GM23338 (cell line): Measurements from ENCODE around the gene GNAS. TPM values are rescaled to one million over a fixed set of nuclear protein-coding genes. Genes with fewer than 3 reads are reported as not detected.

Experiments
- ATAC-seq: fragments of 200-7000 bp; cut with Tn5 transposase; 3 replicates; pipeline ENCODE4 v1.9.1; 2020
- DNase-seq: peaks from one replicate; pipeline ENCODE4 v3.0.0-alpha.2; 2015; ENCODE audit warnings: low spot score
- H2AFZ ChIP-seq: fragments of 200-600 bp; sonication (generic); 2 replicates; pipeline ENCODE4 v1.8.0; 2016; ENCODE audit warnings: antibody characterized with exemption, mild to moderate bottlenecking, moderate library complexity
- H3F3A ChIP-seq: fragments of 200-600 bp; sonication (generic); replicated peaks from 2 replicates; pipeline ENCODE4 v1.8.0; 2017; ENCODE audit warnings: antibody characterized with exemption, mixed run types, low read depth
- H3K27ac ChIP-seq: fragments of 200-600 bp; sonication (generic); 2 replicates; pipeline ENCODE4 v1.6.1; 2016; ENCODE audit warnings: low read depth
- H3K27me3 ChIP-seq: fragments of 200-600 bp; sonication (generic); 2 replicates; pipeline ENCODE4 v1.8.0; 2016; ENCODE audit warnings: mild to moderate bottlenecking, mixed run types, moderate library complexity; ENCODE audit not compliant: insufficient read depth
- H3K36me3 ChIP-seq: fragments of 200-600 bp; sonication (generic); 2 replicates; pipeline ENCODE4 v1.8.0; 2016; ENCODE audit warnings: mild to moderate bottlenecking; ENCODE audit not compliant: insufficient read depth
- H3K4me1 ChIP-seq: fragments of 200-600 bp; sonication (generic); 2 replicates; pipeline ENCODE4 v1.8.0; 2016; ENCODE audit warnings: mild to moderate bottlenecking, moderate library complexity; ENCODE audit not compliant: insufficient read depth
- H3K4me2 ChIP-seq: fragments of 200-600 bp; sonication (generic); 2 replicates; pipeline ENCODE4 v1.7.1; 2017; ENCODE audit warnings: mixed run types
- H3K4me3 ChIP-seq: fragments of 200-600 bp; sonication (generic); 2 replicates; pipeline ENCODE4 v1.6.1; 2016; ENCODE audit warnings: mixed run types
- H3K79me2 ChIP-seq: fragments of 200-600 bp; sonication (generic); replicated peaks from 2 replicates; pipeline ENCODE4 v1.8.0; 2017; ENCODE audit warnings: mild to moderate bottlenecking; ENCODE audit not compliant: insufficient read depth
- H3K9me2 ChIP-seq: fragments of 200-600 bp; sonication (generic); 2 replicates; pipeline ENCODE4 v1.8.0; 2017; ENCODE audit not compliant: insufficient read depth
- H4K20me1 ChIP-seq: fragments of 200-600 bp; sonication (generic); replicated peaks from 2 replicates; pipeline ENCODE4 v1.8.0; 2017; ENCODE audit warnings: mild to moderate bottlenecking; ENCODE audit not compliant: insufficient read depth
- H3K27ac Mint-ChIP-seq: 2 replicates; pipeline ENCODE4 v1.8.0; 2020; ENCODE audit warnings: inconsistent platforms, mild to moderate bottlenecking, moderate library complexity, mixed read lengths
- H3K27me3 Mint-ChIP-seq: 3 replicates; pipeline ENCODE4 v1.8.0; 2022; ENCODE audit warnings: low read depth, mild to moderate bottlenecking, moderate library complexity, mixed read lengths, inconsistent platforms; ENCODE audit not compliant: insufficient read depth, poor library complexity
- H3K36me3 Mint-ChIP-seq: 3 replicates; pipeline ENCODE4 v1.8.0; 2021; ENCODE audit warnings: low read depth, mild to moderate bottlenecking, inconsistent platforms, moderate library complexity, mixed read lengths
- H3K4me1 Mint-ChIP-seq: 3 replicates; pipeline ENCODE4 v1.8.0; 2020; ENCODE audit warnings: mild to moderate bottlenecking, inconsistent platforms, mixed read lengths
- H3K4me3 Mint-ChIP-seq: 3 replicates; pipeline ENCODE4 v1.8.0; 2021; ENCODE audit warnings: moderate library complexity, mild to moderate bottlenecking, inconsistent platforms, mixed read lengths
- H3K9me3 Mint-ChIP-seq: 3 replicates; pipeline ENCODE4 v1.8.0; 2020; ENCODE audit warnings: moderate library complexity, mild to moderate bottlenecking, inconsistent platforms, mixed read lengths
- CREB1 ChIP-seq: fragments of 250-450 bp; sonication (Bioruptor Pico); IDR thresholded peaks from 2 replicates; pipeline ENCODE4 v1.5.0; 2020; ENCODE audit warnings: low read depth, mild to moderate bottlenecking, moderate library complexity
- EZH2 ChIP-seq: fragments of 200-600 bp; sonication (generic); IDR thresholded peaks from one replicate; pipeline ENCODE4 v1.8.0; 2017; ENCODE audit warnings: antibody characterized with exemption, mild to moderate bottlenecking, low read depth; ENCODE audit not compliant: unreplicated experiment
- EZH2phosphoT487 ChIP-seq: fragments of 200-600 bp; sonication (generic); IDR thresholded peaks from one replicate; pipeline ENCODE4 v1.8.1; 2018; ENCODE audit warnings: antibody characterized with exemption; ENCODE audit not compliant: unreplicated experiment
- JUNB ChIP-seq: IDR thresholded peaks from one replicate; pipeline ENCODE4 v1.6.1; 2016; ENCODE audit warnings: antibody characterized with exemption; ENCODE audit not compliant: unreplicated experiment
- NANOG ChIP-seq: IDR thresholded peaks from 2 replicates; pipeline ENCODE4 v1.6.1; 2016; ENCODE audit warnings: antibody characterized with exemption, borderline replicate concordance
- POLR2AphosphoS5 ChIP-seq: IDR thresholded peaks from 2 replicates; pipeline ENCODE4 v1.6.1; 2016; ENCODE audit warnings: antibody characterized with exemption, low read depth
- ZNF114 ChIP-seq: fragments of 250-450 bp; sonication (Bioruptor Pico); IDR thresholded peaks from 2 replicates; pipeline ENCODE4 v1.5.0; 2020; ENCODE audit warnings: mild to moderate bottlenecking, moderate library complexity
- ZNF331 ChIP-seq: fragments of 250-450 bp; sonication (Bioruptor Pico); IDR thresholded peaks from 2 replicates; pipeline ENCODE4 v1.5.0; 2020; ENCODE audit warnings: low read depth, mild to moderate bottlenecking, moderate library complexity
- polyA plus RNA-seq: library from polyadenylated mRNA; unstranded; fragments of >200 nt; fragmentation: Nextera tagmentation; extraction: Ambion mirVana; gene quantifications from 2 replicates; pipeline ENCODE4 v1.2.1, GENCODE V29; 2016
- total RNA-seq: library from RNA; depleted of rRNA; stranded (reverse); fragments of >200 nt; shearing (Covaris generic); gene quantifications from 2 replicates; pipeline ENCODE4 v1.2.3, GENCODE V29; 2014
- TF ChIP-seq, protein P1 (sequence below): fragments of 250-450 bp; sonication (Bioruptor Pico); IDR thresholded peaks from 2 replicates; pipeline ENCODE4 v1.5.0; 2020; ENCODE audit warnings: mild to moderate bottlenecking, moderate library complexity
- TF ChIP-seq, protein P2 (sequence below): IDR thresholded peaks from 2 replicates; pipeline ENCODE4 v1.6.1; 2016; ENCODE audit warnings: antibody characterized with exemption
- TF ChIP-seq, protein P3 (sequence below): IDR thresholded peaks from one replicate; pipeline ENCODE4 v1.6.1; 2018; ENCODE audit warnings: antibody characterized with exemption; ENCODE audit not compliant: unreplicated experiment

GNAS gene
- total and polyA plus RNA-seq, 2 experiments from 2014 or later, result 917 to 1,042 TPM

DNA sequence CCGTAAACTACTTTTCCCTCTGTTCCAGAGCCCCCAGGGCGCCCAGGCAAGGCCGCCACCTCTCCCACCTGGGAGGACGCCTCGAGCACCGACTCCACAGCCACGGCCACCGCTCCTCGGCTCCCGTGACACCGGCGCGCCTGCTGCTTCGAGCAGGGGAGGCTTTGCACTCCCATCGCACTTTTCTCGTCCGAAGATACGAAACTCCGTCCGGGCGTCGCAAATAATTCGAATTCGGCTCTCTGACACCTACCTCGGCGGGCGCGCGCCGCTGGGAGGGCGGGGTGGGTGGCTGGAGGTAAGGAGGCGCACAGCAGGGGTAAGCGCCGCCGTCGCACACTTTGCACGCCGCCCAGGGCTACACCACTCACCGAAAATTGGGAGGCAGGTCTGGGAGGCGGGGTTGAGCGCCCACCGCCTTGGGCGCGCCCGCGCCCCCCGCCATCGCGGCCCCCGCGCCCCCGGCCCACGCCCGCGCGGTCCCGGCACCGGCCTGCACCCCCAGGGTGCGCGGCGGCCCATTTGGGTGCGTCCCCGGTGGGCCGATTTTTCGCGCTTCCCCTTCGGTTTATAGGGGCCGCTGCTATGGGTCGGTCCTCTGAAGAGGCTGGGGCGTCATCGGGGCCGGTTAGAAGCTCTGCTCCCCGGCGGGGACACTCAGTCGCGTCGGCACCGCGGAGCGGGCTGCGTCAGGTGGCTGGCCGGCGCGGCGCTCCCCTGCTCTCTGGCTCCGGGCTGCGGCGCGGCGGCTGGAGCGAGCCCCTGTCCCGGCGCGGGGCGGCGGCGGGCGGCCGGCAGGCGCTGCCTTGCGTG lies 36.2 kb downstream of the GNAS start:
- peak overlapping the region; percentile 83 for H3K4me3 ChIP-seq
- H3K9me3 Mint-ChIP-seq, result no peaks in the 10 kb centered on the region; the same call in 1 of the 3 replicates
- H3K4me1 Mint-ChIP-seq, result peaks cover 32% of the 10 kb centered on the region
- H3K79me2 ChIP-seq, result peaks cover 31% of the 10 kb centered on the region
- peaks cover 15% of the 10 kb centered on the region for H3K27me3 Mint-ChIP-seq
- H3K9me2 ChIP-seq, result 0 out of 2 replicates have a peak, but pooled peaks cover 5% of the 10 kb centered on the region
- peak; percentile 33 for ATAC-seq
- H3K27ac ChIP-seq, result peak overlapping the region; percentile 45; the same call in 1 of the 2 replicates
- peaks cover 49% of the 10 kb centered on the region for H3K36me3 Mint-ChIP-seq
- H4K20me1 ChIP-seq, result no peaks in the 10 kb centered on the region
- 0 out of 2 replicates have a peak overlapping the region, but pooled peaks have one; percentile 59 for H2AFZ ChIP-seq
- H3K36me3 ChIP-seq, result no peaks in the 10 kb centered on the region
- no peak overlapping the region for H3K27ac Mint-ChIP-seq
- TF ChIP-seq, protein P1, sequence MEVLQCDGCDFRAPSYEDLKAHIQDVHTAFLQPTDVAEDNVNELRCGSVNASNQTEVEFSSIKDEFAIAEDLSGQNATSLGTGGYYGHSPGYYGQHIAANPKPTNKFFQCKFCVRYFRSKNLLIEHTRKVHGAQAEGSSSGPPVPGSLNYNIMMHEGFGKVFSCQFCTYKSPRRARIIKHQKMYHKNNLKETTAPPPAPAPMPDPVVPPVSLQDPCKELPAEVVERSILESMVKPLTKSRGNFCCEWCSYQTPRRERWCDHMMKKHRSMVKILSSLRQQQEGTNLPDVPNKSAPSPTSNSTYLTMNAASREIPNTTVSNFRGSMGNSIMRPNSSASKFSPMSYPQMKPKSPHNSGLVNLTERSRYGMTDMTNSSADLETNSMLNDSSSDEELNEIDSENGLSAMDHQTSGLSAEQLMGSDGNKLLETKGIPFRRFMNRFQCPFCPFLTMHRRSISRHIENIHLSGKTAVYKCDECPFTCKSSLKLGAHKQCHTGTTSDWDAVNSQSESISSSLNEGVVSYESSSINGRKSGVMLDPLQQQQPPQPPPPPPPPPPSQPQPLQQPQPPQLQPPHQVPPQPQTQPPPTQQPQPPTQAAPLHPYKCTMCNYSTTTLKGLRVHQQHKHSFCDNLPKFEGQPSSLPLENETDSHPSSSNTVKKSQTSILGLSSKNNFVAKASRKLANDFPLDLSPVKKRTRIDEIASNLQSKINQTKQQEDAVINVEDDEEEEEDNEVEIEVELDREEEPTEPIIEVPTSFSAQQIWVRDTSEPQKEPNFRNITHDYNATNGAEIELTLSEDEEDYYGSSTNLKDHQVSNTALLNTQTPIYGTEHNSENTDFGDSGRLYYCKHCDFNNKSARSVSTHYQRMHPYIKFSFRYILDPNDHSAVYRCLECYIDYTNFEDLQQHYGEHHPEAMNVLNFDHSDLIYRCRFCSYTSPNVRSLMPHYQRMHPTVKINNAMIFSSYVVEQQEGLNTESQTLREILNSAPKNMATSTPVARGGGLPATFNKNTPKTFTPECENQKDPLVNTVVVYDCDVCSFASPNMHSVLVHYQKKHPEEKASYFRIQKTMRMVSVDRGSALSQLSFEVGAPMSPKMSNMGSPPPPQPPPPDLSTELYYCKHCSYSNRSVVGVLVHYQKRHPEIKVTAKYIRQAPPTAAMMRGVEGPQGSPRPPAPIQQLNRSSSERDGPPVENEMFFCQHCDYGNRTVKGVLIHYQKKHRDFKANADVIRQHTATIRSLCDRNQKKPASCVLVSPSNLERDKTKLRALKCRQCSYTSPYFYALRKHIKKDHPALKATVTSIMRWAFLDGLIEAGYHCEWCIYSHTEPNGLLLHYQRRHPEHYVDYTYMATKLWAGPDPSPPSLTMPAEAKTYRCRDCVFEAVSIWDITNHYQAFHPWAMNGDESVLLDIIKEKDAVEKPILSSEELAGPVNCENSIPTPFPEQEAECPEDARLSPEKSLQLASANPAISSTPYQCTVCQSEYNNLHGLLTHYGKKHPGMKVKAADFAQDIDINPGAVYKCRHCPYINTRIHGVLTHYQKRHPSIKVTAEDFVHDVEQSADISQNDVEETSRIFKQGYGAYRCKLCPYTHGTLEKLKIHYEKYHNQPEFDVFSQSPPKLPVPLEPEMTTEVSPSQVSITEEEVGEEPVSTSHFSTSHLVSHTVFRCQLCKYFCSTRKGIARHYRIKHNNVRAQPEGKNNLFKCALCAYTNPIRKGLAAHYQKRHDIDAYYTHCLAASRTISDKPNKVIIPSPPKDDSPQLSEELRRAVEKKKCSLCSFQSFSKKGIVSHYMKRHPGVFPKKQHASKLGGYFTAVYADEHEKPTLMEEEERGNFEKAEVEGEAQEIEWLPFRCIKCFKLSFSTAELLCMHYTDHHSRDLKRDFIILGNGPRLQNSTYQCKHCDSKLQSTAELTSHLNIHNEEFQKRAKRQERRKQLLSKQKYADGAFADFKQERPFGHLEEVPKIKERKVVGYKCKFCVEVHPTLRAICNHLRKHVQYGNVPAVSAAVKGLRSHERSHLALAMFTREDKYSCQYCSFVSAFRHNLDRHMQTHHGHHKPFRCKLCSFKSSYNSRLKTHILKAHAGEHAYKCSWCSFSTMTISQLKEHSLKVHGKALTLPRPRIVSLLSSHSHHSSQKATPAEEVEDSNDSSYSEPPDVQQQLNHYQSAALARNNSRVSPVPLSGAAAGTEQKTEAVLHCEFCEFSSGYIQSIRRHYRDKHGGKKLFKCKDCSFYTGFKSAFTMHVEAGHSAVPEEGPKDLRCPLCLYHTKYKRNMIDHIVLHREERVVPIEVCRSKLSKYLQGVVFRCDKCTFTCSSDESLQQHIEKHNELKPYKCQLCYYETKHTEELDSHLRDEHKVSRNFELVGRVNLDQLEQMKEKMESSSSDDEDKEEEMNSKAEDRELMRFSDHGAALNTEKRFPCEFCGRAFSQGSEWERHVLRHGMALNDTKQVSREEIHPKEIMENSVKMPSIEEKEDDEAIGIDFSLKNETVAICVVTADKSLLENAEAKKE (CRISPR knock-in tag), result no peak
- no peak for TF ChIP-seq JUNB
- peak; percentile 76 for TF ChIP-seq POLR2AphosphoS5
- no peak for TF ChIP-seq NANOG
- no peak for TF ChIP-seq EZH2
- TF ChIP-seq EZH2phosphoT487, result no peak
- TF ChIP-seq ZNF331 (CRISPR knock-in tag), result no peak
- no peak for TF ChIP-seq ZNF114 (CRISPR knock-in tag)
- TF ChIP-seq, protein P2, sequence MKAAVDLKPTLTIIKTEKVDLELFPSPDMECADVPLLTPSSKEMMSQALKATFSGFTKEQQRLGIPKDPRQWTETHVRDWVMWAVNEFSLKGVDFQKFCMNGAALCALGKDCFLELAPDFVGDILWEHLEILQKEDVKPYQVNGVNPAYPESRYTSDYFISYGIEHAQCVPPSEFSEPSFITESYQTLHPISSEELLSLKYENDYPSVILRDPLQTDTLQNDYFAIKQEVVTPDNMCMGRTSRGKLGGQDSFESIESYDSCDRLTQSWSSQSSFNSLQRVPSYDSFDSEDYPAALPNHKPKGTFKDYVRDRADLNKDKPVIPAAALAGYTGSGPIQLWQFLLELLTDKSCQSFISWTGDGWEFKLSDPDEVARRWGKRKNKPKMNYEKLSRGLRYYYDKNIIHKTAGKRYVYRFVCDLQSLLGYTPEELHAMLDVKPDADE, result no peak
- TF ChIP-seq, protein P3, sequence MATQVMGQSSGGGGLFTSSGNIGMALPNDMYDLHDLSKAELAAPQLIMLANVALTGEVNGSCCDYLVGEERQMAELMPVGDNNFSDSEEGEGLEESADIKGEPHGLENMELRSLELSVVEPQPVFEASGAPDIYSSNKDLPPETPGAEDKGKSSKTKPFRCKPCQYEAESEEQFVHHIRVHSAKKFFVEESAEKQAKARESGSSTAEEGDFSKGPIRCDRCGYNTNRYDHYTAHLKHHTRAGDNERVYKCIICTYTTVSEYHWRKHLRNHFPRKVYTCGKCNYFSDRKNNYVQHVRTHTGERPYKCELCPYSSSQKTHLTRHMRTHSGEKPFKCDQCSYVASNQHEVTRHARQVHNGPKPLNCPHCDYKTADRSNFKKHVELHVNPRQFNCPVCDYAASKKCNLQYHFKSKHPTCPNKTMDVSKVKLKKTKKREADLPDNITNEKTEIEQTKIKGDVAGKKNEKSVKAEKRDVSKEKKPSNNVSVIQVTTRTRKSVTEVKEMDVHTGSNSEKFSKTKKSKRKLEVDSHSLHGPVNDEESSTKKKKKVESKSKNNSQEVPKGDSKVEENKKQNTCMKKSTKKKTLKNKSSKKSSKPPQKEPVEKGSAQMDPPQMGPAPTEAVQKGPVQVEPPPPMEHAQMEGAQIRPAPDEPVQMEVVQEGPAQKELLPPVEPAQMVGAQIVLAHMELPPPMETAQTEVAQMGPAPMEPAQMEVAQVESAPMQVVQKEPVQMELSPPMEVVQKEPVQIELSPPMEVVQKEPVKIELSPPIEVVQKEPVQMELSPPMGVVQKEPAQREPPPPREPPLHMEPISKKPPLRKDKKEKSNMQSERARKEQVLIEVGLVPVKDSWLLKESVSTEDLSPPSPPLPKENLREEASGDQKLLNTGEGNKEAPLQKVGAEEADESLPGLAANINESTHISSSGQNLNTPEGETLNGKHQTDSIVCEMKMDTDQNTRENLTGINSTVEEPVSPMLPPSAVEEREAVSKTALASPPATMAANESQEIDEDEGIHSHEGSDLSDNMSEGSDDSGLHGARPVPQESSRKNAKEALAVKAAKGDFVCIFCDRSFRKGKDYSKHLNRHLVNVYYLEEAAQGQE, result no peak
- peak; percentile 92 for TF ChIP-seq CREB1 (CRISPR knock-in tag)
- peaks cover 8% of the 10 kb centered on the region for H3K27me3 ChIP-seq
- peak overlapping the region; percentile 84 for H3K4me3 Mint-ChIP-seq
- H3F3A ChIP-seq, result peaks cover 6% of the 10 kb centered on the region; the same call in 1 of the 2 replicates
- DNase-seq, result peak; percentile 90
- peaks cover 20% of the 10 kb centered on the region for H3K4me1 ChIP-seq
- peak overlapping the region; percentile 90 for H3K4me2 ChIP-seq
